ENCODE results near the gene ARRB1. TPM values are rescaled to one million over a fixed set of nuclear protein-coding genes. Genes with fewer than 3 reads are reported as not detected.

Gene ARRB1
- total RNA-seq, 1 experiment from 2014 or later, result 219 TPM

GRCh38 chr11:75291741-75292140 is 59.7 kb downstream of the ARRB1 start:
- H3K9me3 ChIP-seq (ENCODE audit: control insufficient read depth, insufficient read depth, low read depth, low read length), result no peaks in the 10 kb centered on the region
- H3K36me3 ChIP-seq (ENCODE audit: control insufficient read depth, insufficient read depth, low read length), result 0 out of 2 replicates have a peak, but pooled peaks cover 3% of the 10 kb centered on the region
- no peak overlapping the region for H3K4me3 ChIP-seq (ENCODE audit: low read depth in 2 of 2, low read length in 2 of 2)
- CTCF ChIA-PET, result no interaction called here
- ATAC-seq, result no peak
- in situ Hi-C loops (cut with HindIII; ENCODE audit: low pct_unique_long_range_greater_than_20kb, low sequenced_read_pairs), result no loop called here
- no peak for DNase-seq (ENCODE audit: low read depth, low spot score)
- no peak overlapping the region for H3K27ac ChIP-seq (ENCODE audit: low read length)
- H3K27me3 ChIP-seq (ENCODE audit: control insufficient read depth, insufficient read depth, low read length), result no peaks in the 10 kb centered on the region
- BruUV-seq (replicated peaks), result no TSS peak
- TF ChIP-seq REST (IDR thresholded peaks at IDR 0.05; ENCODE audit: insufficient read depth in 1 of 2, low read depth in 2 of 2, low read length in 1 of 2) (no peak), TCF7L2 (IDR thresholded peaks at IDR 0.05; ENCODE audit: low read depth, low read length) (no peak), CTCF (IDR thresholded peaks at IDR 0.05) (no peak), SIN3A (IDR thresholded peaks at IDR 0.05; ENCODE audit: borderline replicate concordance, insufficient read depth, low read depth, low read length) (no peak), POLR2AphosphoS5 (IDR thresholded peaks at IDR 0.05; ENCODE audit: low read depth, low read length) (no peak)
- POLR2A ChIA-PET, result no interaction called here
- peaks cover 19% of the 10 kb centered on the region for H3K4me1 ChIP-seq (ENCODE audit: control insufficient read depth, insufficient read depth, low read length)
- intact Hi-C loops (cut with micrococcal nuclease; ENCODE audit: unreplicated experiment), result no loop called here

GRCh38 chr11:75289919-75290318 is 61.5 kb downstream of the ARRB1 start:
- CTCF ChIA-PET, result interaction anchor here (0.5 to 1.2 kb wide), 2 partner anchors 10 to 39 kb away, joined by 4 to 8 read pairs; no protein-coding TSS in a partner anchor
- H3K4me3 ChIP-seq (ENCODE audit: low read depth in 2 of 2, low read length in 2 of 2), result no peak overlapping the region
- TF ChIP-seq TCF7L2 (IDR thresholded peaks at IDR 0.05; ENCODE audit: low read depth, low read length), result no peak
- no peak for TF ChIP-seq POLR2AphosphoS5 (IDR thresholded peaks at IDR 0.05; ENCODE audit: low read depth, low read length)
- in situ Hi-C loops (cut with HindIII; ENCODE audit: low pct_unique_long_range_greater_than_20kb, low sequenced_read_pairs) (no loop called here), intact Hi-C loops (cut with micrococcal nuclease; ENCODE audit: unreplicated experiment) (no loop called here)
- 0 out of 2 replicates have a peak overlapping the region, but pooled peaks have one; percentile 15 for H3K27ac ChIP-seq (ENCODE audit: low read length)
- peaks cover 19% of the 10 kb centered on the region for H3K4me1 ChIP-seq (ENCODE audit: control insufficient read depth, insufficient read depth, low read length)
- POLR2A ChIA-PET, result no interaction called here
- no peaks in the 10 kb centered on the region for H3K9me3 ChIP-seq (ENCODE audit: control insufficient read depth, insufficient read depth, low read depth, low read length)
- DNase-seq (ENCODE audit: low read depth, low spot score), result no peak
- no peak for ATAC-seq
- H3K27me3 ChIP-seq (ENCODE audit: control insufficient read depth, insufficient read depth, low read length), result no peaks in the 10 kb centered on the region
- BruUV-seq (replicated peaks), result no TSS peak
- H3K36me3 ChIP-seq (ENCODE audit: control insufficient read depth, insufficient read depth, low read length), result 0 out of 2 replicates have a peak, but pooled peaks cover 3% of the 10 kb centered on the region

- Histone ChIP-seq H3K4me1 (ENCODE audit: control insufficient read depth, insufficient read depth, low read length) (peaks cover 19% of the 10 kb centered on the region), H3K36me3 (ENCODE audit: control insufficient read depth, insufficient read depth, low read length) (0 out of 2 replicates have a peak, but pooled peaks cover 3% of the 10 kb centered on the region), H3K27ac (ENCODE audit: low read length) (0 out of 2 replicates have a peak overlapping the region, but pooled peaks have one; percentile 15), H3K9me3 (ENCODE audit: control insufficient read depth, insufficient read depth, low read depth, low read length) (no peaks in the 10 kb centered on the region), H3K4me3 (ENCODE audit: low read depth in 2 of 2, low read length in 2 of 2) (no peak overlapping the region), H3K27me3 (ENCODE audit: control insufficient read depth, insufficient read depth, low read length) (no peaks in the 10 kb centered on the region)
- CTCF ChIA-PET, result interaction anchor here (0.5 to 1.2 kb wide), 2 partner anchors 10 to 40 kb away, joined by 4 to 8 read pairs; no protein-coding TSS in a partner anchor
- ATAC-seq, result no peak
- POLR2A ChIA-PET, result no interaction called here
- in situ Hi-C loops (cut with HindIII; ENCODE audit: low pct_unique_long_range_greater_than_20kb, low sequenced_read_pairs) (no loop called here), intact Hi-C loops (cut with micrococcal nuclease; ENCODE audit: unreplicated experiment) (no loop called here)
- no peak for TF ChIP-seq POLR2AphosphoS5 (IDR thresholded peaks at IDR 0.05; ENCODE audit: low read depth, low read length)
- TF ChIP-seq SIN3A (IDR thresholded peaks at IDR 0.05; ENCODE audit: borderline replicate concordance, insufficient read depth, low read depth, low read length), result no peak
- no peak for TF ChIP-seq CTCF (IDR thresholded peaks at IDR 0.05)
- no peak for TF ChIP-seq REST (IDR thresholded peaks at IDR 0.05; ENCODE audit: insufficient read depth in 1 of 2, low read depth in 2 of 2, low read length in 1 of 2)
- no peak for TF ChIP-seq TCF7L2 (IDR thresholded peaks at IDR 0.05; ENCODE audit: low read depth, low read length)
- BruUV-seq (replicated peaks), result no TSS peak
- DNase-seq (ENCODE audit: low read depth, low spot score), result no peak
These were observed 62.0 kb downstream of the ARRB1 start for GRCh38 chr11:75289511-75289760.
